Measurements from ENCODE around the gene SPATA13.

- no peak for TF ChIP-seq EZH2 (IDR thresholded peaks at IDR 0.05; ENCODE audit: borderline replicate concordance, insufficient read depth, low read depth, low read length, poor library complexity, severe bottlenecking)
- no peak for TF ChIP-seq CTCF (IDR thresholded peaks at IDR 0.05)
Measured at GRCh38 chr13:24207841-24208667, 47.5 kb downstream of the SPATA13 start.

Measured in B cell (primary cell).